PC-9 (cell line): ENCODE data around the gene PLXNC1. TPM values are rescaled to one million over a fixed set of nuclear protein-coding genes. Genes with fewer than 3 reads are reported as not detected.
A peak's percentile ranks its signal among the peaks of the same experiment; 100 is the strongest.

Source experiments
- BruUV-seq: library from RNA; stranded (reverse); fragments of 400-500 nt; replicated peaks from 2 replicates; lab custom pipeline; 2021; lab: Mats Ljungman, UMichigan
- CTCF ChIA-PET: fragments of 300-600 bp; sonication (Branson Sonifier 250); formaldehyde crosslinking; loops from one replicate; lab custom pipeline; 2022; ENCODE audit warnings: antibody characterized with exemption; lab: Charles Lee
- POLR2A ChIA-PET: fragments of 300-600 bp; sonication (Branson Sonifier 250); formaldehyde crosslinking; loops from one replicate; lab custom pipeline; 2022; ENCODE audit warnings: antibody characterized with exemption; ENCODE audit not compliant: unreplicated experiment; lab: Charles Lee
- DNase-seq, 2 experiments: peaks; one replicate each; pipeline versions ENCODE4 v3.0.0 to v3.0.0-alpha.2; 2015 to 2022; ENCODE audit warnings: mixed read lengths in 1 of 2
- H2AFZ ChIP-seq: fragments of 200-600 bp; sonication (generic); 2 replicates; pipeline ENCODE4 v1.8.1; 2017; ENCODE audit warnings: antibody characterized with exemption
- H3F3A ChIP-seq: fragments of 200-600 bp; sonication (generic); 2 replicates; pipeline ENCODE4 v1.8.1; 2017; ENCODE audit warnings: antibody characterized with exemption, mild to moderate bottlenecking, low read depth; ENCODE audit not compliant: insufficient read depth
- H3K27ac ChIP-seq: fragments of 200-600 bp; sonication (generic); 2 replicates; pipeline ENCODE4 v1.6.1; 2016; ENCODE audit warnings: mixed run types
- H3K27me3 ChIP-seq: fragments of 200-600 bp; sonication (generic); 2 replicates; pipeline ENCODE4 v1.6.1; 2016; ENCODE audit warnings: low read depth, mixed run types; ENCODE audit not compliant: insufficient read depth
- H3K36me3 ChIP-seq: fragments of 200-600 bp; sonication (generic); 2 replicates; pipeline ENCODE4 v1.6.1; 2016; ENCODE audit warnings: low read depth, mixed run types
- H3K4me1 ChIP-seq: fragments of 200-600 bp; sonication (generic); replicated peaks from 2 replicates; pipeline ENCODE4 v1.6.1; 2016; ENCODE audit warnings: mixed run types; ENCODE audit not compliant: insufficient read depth
- H3K4me2 ChIP-seq: fragments of 200-600 bp; sonication (generic); 2 replicates; pipeline ENCODE4 v1.6.1; 2017; ENCODE audit warnings: mixed run types
- H3K4me3 ChIP-seq: fragments of 200-600 bp; sonication (generic); 2 replicates; pipeline ENCODE4 v1.6.1; 2016; ENCODE audit warnings: mixed run types
- H3K79me2 ChIP-seq: fragments of 200-600 bp; sonication (generic); 2 replicates; pipeline ENCODE4 v1.6.1; 2017; ENCODE audit warnings: low read depth, mixed run types
- H3K9me2 ChIP-seq: fragments of 200-600 bp; sonication (generic); 2 replicates; pipeline ENCODE4 v1.8.1; 2017; ENCODE audit warnings: mild to moderate bottlenecking; ENCODE audit not compliant: insufficient read depth
- H3K9me3 ChIP-seq: fragments of 200-600 bp; sonication (generic); 2 replicates; pipeline ENCODE4 v1.8.1; 2016; ENCODE audit warnings: low read depth; ENCODE audit not compliant: insufficient read depth
- H4K20me1 ChIP-seq: fragments of 200-600 bp; sonication (generic); 2 replicates; pipeline ENCODE4 v1.8.1; 2017; ENCODE audit not compliant: insufficient read depth
- EZH2 ChIP-seq: fragments of 200-600 bp; sonication (generic); IDR thresholded peaks from 2 replicates; pipeline ENCODE4 v1.8.0; 2017; ENCODE audit warnings: antibody characterized with exemption, low read depth
- intact Hi-C: fragments of 100-400 bp; cut with micrococcal nuclease; formaldehyde crosslinking; loops from one replicate; pipeline ENCODE4 v1.10.0; 2022; ENCODE audit not compliant: unreplicated experiment
- total RNA-seq: library from RNA; stranded (reverse); gene quantifications from 2 replicates; pipeline ENCODE4 v1.2.3, GENCODE V29; 2021
- TF ChIP-seq, protein P1 (sequence below): fragments of 200-600 bp; sonication (generic); conservative IDR thresholded peaks from 2 replicates; pipeline ENCODE4 v1.6.1; 2017; ENCODE audit warnings: mixed run types, antibody characterized with exemption, mild to moderate bottlenecking, moderate library complexity

The PLXNC1 gene
- total RNA-seq, 1 experiment from 2014 or later, result 2.3 TPM

DNA sequence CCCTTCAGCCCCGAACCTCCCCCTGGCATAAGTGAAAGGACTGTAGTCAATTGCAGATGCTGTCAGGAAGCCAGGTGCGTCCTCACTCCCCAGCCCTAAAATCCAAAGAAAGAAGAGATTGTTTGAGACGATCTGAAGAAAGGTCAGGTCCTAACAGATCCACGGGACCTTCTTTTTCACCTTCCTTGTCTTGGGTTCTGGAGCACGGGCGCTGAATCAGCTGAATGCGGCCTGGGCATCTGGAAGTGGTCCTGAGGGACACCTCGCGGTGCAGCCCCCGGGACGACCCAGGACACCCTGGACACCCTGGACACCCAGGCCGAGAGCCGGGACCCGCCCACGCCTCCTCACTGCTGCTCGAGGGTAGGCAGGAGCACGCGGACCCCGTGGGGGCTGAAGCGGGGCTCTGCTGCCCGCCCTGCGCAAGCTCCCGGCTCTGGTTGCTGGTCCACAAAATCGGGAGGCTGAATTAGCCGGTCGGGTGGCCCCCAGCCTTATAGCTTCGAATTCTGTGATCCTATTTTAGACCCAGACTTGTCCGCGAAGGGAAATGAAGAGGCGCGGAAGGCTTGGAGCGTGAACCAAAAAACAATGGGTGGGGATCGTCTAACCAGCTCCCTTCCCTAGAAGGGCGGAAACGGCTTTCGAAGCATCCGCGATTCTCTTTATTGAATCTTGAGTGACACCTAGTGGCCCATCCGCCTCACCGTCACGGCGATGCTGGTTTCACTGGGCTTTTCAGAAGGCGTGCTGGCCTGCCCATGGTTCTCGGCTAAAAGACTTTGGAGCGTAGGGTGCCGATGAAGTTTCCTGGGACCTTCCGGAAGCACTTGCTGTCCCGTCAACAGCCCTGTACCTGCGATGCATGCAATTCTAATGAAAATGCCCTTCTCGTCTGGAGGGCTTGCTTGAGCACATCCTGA lies 46.4 kb upstream of the PLXNC1 start:
- Histone ChIP-seq H3K27me3 (no peaks in the 10 kb centered on the region), H3K9me3 (no peaks in the 10 kb centered on the region), H3K4me3 (peak overlapping the region; percentile 59; the same call in 1 of the 2 replicates), H3K79me2 (no peaks in the 10 kb centered on the region), H3K4me2 (peak overlapping the region; percentile 80), H3K36me3 (no peaks in the 10 kb centered on the region), H3F3A (peaks cover 21% of the 10 kb centered on the region; the same call in 1 of the 2 replicates), H3K27ac (no peak overlapping the region), H3K9me2 (no peaks in the 10 kb centered on the region), H4K20me1 (no peaks in the 10 kb centered on the region), H3K4me1 (peaks cover 41% of the 10 kb centered on the region), H2AFZ (peak overlapping the region; percentile 84)
- DNase-seq, result peak; percentile 69 to 75
- ChIA-PET POLR2A (interaction anchor here (0.6 kb wide), 1 partner anchor 565 kb away, joined by 5 read pairs; no protein-coding TSS in a partner anchor), CTCF (interaction anchor here (0.5 to 5.0 kb wide), 14 partner anchors 18 to 1432 kb away, joined by 3 to 43 read pairs (median 4); partner anchors contain the start of gene MRPL42)
- BruUV-seq, result no TSS peak
- TF ChIP-seq, protein P1, sequence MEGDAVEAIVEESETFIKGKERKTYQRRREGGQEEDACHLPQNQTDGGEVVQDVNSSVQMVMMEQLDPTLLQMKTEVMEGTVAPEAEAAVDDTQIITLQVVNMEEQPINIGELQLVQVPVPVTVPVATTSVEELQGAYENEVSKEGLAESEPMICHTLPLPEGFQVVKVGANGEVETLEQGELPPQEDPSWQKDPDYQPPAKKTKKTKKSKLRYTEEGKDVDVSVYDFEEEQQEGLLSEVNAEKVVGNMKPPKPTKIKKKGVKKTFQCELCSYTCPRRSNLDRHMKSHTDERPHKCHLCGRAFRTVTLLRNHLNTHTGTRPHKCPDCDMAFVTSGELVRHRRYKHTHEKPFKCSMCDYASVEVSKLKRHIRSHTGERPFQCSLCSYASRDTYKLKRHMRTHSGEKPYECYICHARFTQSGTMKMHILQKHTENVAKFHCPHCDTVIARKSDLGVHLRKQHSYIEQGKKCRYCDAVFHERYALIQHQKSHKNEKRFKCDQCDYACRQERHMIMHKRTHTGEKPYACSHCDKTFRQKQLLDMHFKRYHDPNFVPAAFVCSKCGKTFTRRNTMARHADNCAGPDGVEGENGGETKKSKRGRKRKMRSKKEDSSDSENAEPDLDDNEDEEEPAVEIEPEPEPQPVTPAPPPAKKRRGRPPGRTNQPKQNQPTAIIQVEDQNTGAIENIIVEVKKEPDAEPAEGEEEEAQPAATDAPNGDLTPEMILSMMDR, result peak; percentile 78
- TF ChIP-seq EZH2, result no peak
- intact Hi-C loops, result loop anchor here (1.0 to 5.0 kb wide), 6 partner anchors 335 to 1115 kb away; no protein-coding TSS in a partner anchor

DNA sequence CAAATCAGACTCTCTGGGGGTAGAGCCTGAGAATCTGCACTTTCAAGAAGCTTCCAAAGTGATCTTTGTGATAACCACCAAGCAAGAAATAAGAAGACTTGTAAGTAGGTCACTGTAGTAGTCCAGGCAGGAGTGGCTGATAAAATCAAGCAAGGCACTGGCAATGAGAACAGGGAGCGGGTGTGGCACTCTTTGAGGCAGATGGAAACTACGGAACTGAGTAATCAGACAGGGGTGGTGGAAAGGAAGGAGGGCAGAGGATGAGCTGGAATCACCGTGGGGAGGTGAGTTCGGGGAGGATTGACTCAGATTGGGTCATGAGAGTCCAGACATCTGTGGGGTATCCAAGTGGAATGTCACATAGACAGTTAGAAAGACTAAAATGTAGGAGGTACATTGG lies 44.4 kb upstream of the PLXNC1 start:
- intact Hi-C loops, result loop anchor here (5.0 kb wide), 1 partner anchor 1117 kb away; no protein-coding TSS in a partner anchor
- CTCF ChIA-PET, result interaction anchor here (5.0 kb wide), 1 partner anchor 600 kb away, joined by 43 read pairs; no protein-coding TSS in a partner anchor
- no peak for DNase-seq
- Histone ChIP-seq H3K79me2 (no peaks in the 10 kb centered on the region), H3K27ac (no peak overlapping the region), H3K4me2 (no peak overlapping the region), H3K9me2 (no peaks in the 10 kb centered on the region), H3K4me3 (no peak overlapping the region), H2AFZ (no peak overlapping the region), H4K20me1 (no peaks in the 10 kb centered on the region), H3F3A (peaks cover 17% of the 10 kb centered on the region; the same call in 1 of the 2 replicates), H3K27me3 (no peaks in the 10 kb centered on the region; the same call in 1 of the 2 replicates), H3K36me3 (no peaks in the 10 kb centered on the region), H3K9me3 (no peaks in the 10 kb centered on the region), H3K4me1 (peaks cover 35% of the 10 kb centered on the region)
- no TSS peak for BruUV-seq
- TF ChIP-seq EZH2, result no peak
- TF ChIP-seq, protein P1, result no peak
- POLR2A ChIA-PET, result interaction anchor here (0.5 kb wide), 1 partner anchor 751 kb away, joined by 3 read pairs; no protein-coding TSS in a partner anchor

DNA sequence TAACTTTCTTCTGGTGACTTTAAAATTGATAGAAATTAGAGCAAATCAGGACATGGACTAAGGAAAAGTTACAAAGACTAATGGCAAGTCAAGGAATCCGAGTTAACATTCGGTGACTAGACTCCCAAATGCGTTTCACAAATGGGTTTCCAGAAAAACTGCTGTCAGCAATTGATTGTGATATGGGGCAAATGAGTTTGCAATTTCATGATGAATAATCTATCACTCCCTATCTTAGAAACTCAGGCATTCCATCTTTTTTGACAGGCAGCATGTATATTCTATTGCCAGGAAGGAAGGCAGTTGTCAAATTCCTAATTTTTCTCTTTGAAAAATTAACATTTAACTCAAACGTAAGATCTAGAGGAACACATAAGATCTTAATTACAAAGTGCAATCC lies 40.5 kb upstream of the PLXNC1 start:
- Histone ChIP-seq H3K27ac (no peak overlapping the region), H2AFZ (no peak overlapping the region), H3K4me2 (no peak overlapping the region), H4K20me1 (no peaks in the 10 kb centered on the region), H3K4me3 (no peak overlapping the region), H3K9me2 (no peaks in the 10 kb centered on the region), H3K4me1 (peaks cover 7% of the 10 kb centered on the region; the same call in 1 of the 2 replicates), H3K9me3 (no peaks in the 10 kb centered on the region), H3K79me2 (no peaks in the 10 kb centered on the region), H3K27me3 (no peaks in the 10 kb centered on the region; the same call in 1 of the 2 replicates), H3F3A (no peaks in the 10 kb centered on the region), H3K36me3 (no peaks in the 10 kb centered on the region)
- ChIA-PET CTCF (no interaction called here), POLR2A (interaction anchor here (0.7 kb wide), 1 partner anchor 1924 kb away, joined by 5 read pairs; no protein-coding TSS in a partner anchor)
- no TSS peak for BruUV-seq
- intact Hi-C loops, result no loop called here
- no peak for DNase-seq
- TF ChIP-seq, protein P1, result no peak
- TF ChIP-seq EZH2, result no peak
